ENCODE measurements around the gene CGREF1. TPM values are rescaled to one million over a fixed set of nuclear protein-coding genes. Genes with fewer than 3 reads are reported as not detected.

CGREF1 gene, protein sequence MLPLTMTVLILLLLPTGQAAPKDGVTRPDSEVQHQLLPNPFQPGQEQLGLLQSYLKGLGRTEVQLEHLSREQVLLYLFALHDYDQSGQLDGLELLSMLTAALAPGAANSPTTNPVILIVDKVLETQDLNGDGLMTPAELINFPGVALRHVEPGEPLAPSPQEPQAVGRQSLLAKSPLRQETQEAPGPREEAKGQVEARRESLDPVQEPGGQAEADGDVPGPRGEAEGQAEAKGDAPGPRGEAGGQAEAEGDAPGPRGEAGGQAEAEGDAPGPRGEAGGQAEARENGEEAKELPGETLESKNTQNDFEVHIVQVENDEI
- polyA plus RNA-seq (ENCODE audit: low read depth in 6 of 6) = not detected

DNA sequence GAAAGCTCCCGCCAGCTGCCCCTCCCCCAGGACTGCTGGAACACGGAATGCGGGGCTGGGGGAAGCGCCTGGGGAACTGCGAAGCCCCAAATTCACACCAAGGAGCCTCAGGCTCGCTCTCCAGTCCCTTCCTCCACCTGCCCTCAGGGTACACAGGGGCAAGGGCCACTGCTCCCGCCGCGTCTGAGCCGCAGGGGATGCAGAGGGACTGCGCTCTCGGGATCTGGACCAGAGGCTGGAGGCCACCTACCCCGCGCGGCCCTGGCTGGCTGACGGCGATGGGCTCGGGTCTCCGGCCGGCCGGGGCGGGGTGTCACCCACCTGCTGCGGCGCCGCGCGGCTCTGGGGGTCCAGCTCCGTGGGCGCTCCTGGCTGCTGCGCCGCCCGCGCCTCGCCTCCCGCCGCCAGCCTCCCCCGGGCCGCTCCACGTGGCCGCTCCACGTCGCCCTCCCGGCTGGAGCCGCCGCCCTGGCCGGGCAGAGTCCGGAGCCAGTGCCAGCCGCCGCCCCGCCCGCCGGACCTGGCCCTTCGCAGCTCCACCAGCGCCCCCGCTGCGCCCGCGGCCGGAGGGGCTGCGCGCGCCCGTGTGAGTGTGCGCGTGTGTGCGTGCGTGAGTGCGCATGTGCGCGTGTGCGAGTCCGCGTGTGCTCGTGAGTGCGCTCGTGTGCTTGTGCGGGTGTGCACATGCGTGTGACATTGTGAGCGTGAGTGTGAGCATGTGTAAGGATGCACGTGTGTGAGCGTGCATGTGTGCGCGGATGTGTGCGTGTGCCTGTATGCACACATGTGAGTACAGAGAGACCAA, at the start of gene CGREF1:
CGREF1 (minus strand) TSS at position 604 of the 805 bp plus-strand sequence. CDS start 14,762 bp downstream, outside the sequence.
- ATAC-seq (ENCODE audit: low read depth in 2 of 2) = peak; percentile 9 to 17
- peaks cover 16 to 53% (median 35%) of the 10 kb centered on the region in 3 donors for H3K27me3 Mint-ChIP-seq
- no peak for DNase-seq
- no peaks in the 10 kb centered on the region for H3K36me3 Mint-ChIP-seq
- H3K27ac Mint-ChIP-seq = peak within 1 kb of the TSS in 1 of 6 donors; percentile 42
- H3K4me1 Mint-ChIP-seq = peaks cover 4 to 17% (median 8%) of the 10 kb centered on the region in 3 donors
- peak within 1 kb of the TSS; percentile 29 to 87 (median 74) for H3K4me3 Mint-ChIP-seq
- H3K9me3 Mint-ChIP-seq = peaks cover 0 to 3% (median 0%) of the 10 kb centered on the region in 7 donors

DNA sequence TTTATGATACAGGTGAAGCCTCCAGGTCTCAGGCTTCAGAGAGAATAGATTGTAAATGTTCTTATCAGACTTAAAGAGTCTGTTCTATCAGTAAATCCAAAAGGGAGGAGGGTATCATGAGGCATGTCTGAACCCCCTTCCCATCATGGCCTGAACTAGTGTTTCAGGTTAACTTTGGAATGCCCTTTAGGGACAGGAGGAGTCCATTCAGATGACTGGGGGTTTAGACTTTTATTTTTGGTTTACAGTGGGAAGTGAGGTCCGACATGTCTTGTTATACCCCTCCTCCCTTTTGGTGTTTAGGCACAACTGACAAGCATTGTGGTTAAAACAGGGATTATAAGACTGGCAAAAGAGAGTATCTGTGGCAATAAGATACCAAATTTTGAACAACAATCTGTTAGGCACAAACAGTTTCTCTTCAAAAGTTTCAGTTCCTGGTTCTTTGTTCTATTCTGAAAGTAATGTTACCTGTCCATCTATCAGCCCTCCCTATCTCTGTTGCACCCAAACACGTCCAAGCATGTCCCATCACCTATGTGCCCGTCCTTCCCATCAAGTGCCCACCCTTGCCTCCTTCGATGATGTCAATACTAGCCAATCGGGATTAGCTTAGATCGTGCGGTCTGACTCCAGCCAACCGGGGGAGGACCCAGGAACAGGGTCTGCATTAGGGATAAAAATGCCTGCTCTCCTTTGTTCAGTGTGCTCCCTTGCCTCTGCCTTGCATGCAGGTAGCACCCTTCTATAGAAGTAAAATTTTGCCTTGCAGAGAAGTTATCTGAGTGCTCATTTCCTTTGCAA, 46.2 kb upstream of the CGREF1 start:
- DNase-seq (peak; percentile 14), ATAC-seq (ENCODE audit: low read depth in 2 of 2) (peak; percentile 44)
- H3K27me3 Mint-ChIP-seq = no peaks in the 10 kb centered on the region
- peaks cover 17 to 44% (median 31%) of the 10 kb centered on the region in 3 donors for H3K4me1 Mint-ChIP-seq
- H3K36me3 Mint-ChIP-seq = no peaks in the 10 kb centered on the region
- H3K4me3 Mint-ChIP-seq = peak overlapping the region in 6 of 8 donors; percentile 21 to 67 (median 50)
- H3K27ac Mint-ChIP-seq = peak overlapping the region in 5 of 6 donors; percentile 2 to 87 (median 32)
- peaks cover 0 to 4% (median 0%) of the 10 kb centered on the region in 7 donors for H3K9me3 Mint-ChIP-seq

DNA sequence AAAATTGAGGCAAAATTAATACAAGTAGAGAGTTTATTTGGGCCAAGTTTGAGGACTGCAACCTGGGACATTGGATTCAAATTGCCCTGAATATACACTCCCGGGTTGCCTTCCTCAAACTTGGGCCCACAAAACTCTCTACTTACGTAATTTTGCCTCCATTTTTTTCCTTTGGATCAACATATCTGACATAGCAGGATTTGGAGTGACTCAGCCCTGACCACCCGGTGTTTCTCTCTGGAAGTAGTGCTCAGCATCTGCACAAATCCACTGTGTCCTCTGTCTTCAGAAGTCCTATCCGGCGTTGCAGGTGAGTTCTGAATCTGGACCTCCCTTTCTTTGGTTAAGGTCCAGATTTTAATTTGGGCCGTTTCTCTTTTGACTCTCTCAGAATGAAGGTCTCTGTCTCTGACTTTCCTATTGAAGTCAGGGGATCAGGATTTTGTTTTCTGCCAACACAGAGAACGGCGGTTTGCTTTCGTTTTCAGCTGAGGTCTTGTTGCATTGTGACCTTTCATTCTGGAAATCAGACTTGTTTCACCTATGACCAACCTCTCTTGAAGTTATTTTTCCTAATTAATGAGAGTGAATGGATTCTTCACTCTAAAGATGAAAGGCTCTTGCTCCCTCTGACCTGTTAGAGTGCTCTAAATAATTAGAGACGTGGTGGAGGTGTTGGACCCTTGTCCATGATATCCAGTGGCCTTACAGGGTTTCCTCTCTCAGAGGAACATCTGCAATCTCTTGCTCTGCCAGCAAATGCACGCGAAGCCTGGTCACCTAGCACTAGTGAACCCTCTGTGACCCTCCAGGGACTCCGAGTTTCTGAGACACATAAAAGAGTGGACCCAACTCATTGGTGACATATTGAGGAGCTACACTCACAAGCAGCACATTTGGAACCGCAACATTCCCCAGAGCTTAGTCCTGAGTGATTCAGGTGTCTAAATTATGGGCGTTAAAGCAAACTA, 43.5 kb upstream of the CGREF1 start:
- DNase-seq (no peak), ATAC-seq (ENCODE audit: low read depth in 2 of 2) (no peak)
- Mint-ChIP-seq H3K4me1 (peaks cover 13 to 37% (median 31%) of the 10 kb centered on the region in 3 donors), H3K9me3 (peaks cover 0 to 4% (median 0%) of the 10 kb centered on the region in 7 donors), H3K27ac (peak overlapping the region in 3 of 6 donors; percentile 44 to 85 (median 57)), H3K36me3 (no peaks in the 10 kb centered on the region), H3K4me3 (no peak overlapping the region), H3K27me3 (peaks cover 0 to 7% (median 0%) of the 10 kb centered on the region in 3 donors)

DNA sequence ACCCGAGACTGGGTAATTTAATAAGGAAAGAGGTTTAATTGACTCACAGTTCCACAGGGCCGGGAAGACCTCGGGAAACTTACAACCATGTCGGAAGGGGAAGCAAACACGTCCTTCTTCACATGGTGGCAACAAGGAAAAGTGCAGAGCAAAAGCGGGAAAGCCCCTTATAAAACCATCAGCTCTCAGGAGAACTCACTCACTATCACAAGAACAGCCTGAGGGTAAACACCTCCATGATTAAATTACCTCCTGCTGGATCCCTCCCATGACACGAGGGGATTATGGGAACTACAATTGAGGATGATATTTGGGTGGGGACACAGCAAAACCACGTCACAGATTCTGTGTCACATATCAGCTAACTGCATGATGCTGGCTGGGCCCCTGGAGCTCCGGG, 41.3 kb upstream of the CGREF1 start:
- peaks cover 10 to 25% (median 20%) of the 10 kb centered on the region in 3 donors for H3K4me1 Mint-ChIP-seq
- peak overlapping the region in 1 of 6 donors; percentile 7 for H3K27ac Mint-ChIP-seq
- no peak overlapping the region for H3K4me3 Mint-ChIP-seq
- ATAC-seq (ENCODE audit: low read depth in 2 of 2) (no peak), DNase-seq (no peak)
- peaks cover 0 to 2% (median 0%) of the 10 kb centered on the region in 7 donors for H3K9me3 Mint-ChIP-seq
- peaks cover 0 to 14% (median 0%) of the 10 kb centered on the region in 3 donors for H3K27me3 Mint-ChIP-seq
- no peaks in the 10 kb centered on the region for H3K36me3 Mint-ChIP-seq

DNA sequence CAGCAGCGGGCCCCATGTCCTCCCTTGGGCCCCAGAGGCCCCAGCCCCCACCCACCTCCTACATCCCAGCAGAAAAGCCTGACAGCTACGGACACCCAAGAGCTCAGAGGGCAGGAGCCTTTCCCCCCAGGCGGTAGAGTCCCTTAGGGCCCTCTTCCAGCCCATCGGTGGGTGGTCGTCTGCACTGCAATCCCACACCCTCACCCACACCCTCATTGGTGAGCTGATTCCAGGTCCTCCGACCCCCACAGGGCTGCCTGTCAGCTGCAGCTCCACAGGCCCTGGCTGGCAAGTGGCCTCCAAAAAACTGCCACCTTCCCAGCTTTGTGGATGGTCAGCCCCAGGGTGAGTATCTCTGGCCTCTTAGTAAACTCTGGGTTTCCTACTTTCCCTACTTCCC, 40.3 kb upstream of the CGREF1 start:
- Mint-ChIP-seq H3K9me3 (peaks cover 0 to under 1% (median 0%) of the 10 kb centered on the region in 7 donors), H3K4me1 (peaks cover 1 to 16% (median 11%) of the 10 kb centered on the region in 3 donors), H3K4me3 (no peak overlapping the region), H3K27me3 (peaks cover 0 to 21% (median 8%) of the 10 kb centered on the region in 3 donors), H3K27ac (peak overlapping the region in 2 of 6 donors; percentile 44 to 88), H3K36me3 (no peaks in the 10 kb centered on the region)
- DNase-seq (no peak), ATAC-seq (ENCODE audit: low read depth in 2 of 2) (no peak)

DNA sequence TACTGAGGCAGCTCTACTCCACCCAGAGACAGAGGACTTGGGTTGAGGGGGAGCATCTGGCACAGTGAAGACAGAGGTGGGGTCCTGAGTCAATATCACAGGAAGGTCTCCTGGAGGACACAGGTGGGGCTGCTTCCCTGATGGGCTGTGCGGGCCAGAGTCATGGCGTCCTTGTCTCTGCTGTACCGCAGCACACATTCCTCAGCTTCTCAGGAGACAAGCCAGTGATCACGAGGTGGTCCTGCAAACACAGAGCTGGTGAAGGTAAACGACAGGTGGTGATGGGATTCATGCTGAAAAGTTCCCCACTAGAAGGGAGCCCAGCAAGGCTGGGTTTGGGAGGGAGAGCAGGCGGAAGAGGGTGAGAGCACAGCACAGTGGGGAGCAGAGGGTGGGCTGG, 39.5 kb upstream of the CGREF1 start:
- DNase-seq = no peak
- Mint-ChIP-seq H3K36me3 (no peaks in the 10 kb centered on the region), H3K9me3 (no peaks in the 10 kb centered on the region), H3K4me1 (peaks cover 0 to 10% (median 6%) of the 10 kb centered on the region in 3 donors), H3K4me3 (no peak overlapping the region), H3K27ac (no peak overlapping the region), H3K27me3 (peaks cover 0 to 26% (median 11%) of the 10 kb centered on the region in 3 donors)
- no peak for ATAC-seq (ENCODE audit: low read depth in 2 of 2)

DNA sequence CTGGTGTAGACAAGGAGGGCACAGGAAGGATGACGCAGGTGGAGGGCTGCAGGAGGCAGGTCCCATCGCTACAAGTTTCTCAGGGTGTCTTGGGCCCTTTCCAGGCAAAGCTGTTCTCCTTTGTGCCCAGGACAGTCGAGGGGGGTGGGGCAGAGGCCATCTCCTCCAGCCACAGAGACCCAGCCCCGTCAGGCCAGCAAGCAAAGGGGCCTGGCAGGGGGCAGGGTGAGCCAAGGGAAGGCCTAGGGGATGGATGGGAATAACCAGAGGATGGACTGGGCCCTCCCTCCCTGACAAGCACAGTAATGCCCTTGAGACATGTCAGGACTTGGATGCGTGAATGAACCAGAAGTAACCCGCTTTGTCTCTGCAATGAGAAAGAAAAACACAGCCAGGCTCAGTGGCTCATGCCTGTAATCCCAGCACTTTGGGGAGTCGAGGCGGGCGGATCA, 36.2 kb upstream of the CGREF1 start:
- Mint-ChIP-seq H3K36me3 (no peaks in the 10 kb centered on the region), H3K4me1 (no peaks in the 10 kb centered on the region), H3K27ac (no peak overlapping the region), H3K9me3 (no peaks in the 10 kb centered on the region), H3K4me3 (no peak overlapping the region), H3K27me3 (peaks cover 0 to 40% (median 11%) of the 10 kb centered on the region in 3 donors)
- no peak for ATAC-seq (ENCODE audit: low read depth in 2 of 2)
- no peak for DNase-seq

DNA sequence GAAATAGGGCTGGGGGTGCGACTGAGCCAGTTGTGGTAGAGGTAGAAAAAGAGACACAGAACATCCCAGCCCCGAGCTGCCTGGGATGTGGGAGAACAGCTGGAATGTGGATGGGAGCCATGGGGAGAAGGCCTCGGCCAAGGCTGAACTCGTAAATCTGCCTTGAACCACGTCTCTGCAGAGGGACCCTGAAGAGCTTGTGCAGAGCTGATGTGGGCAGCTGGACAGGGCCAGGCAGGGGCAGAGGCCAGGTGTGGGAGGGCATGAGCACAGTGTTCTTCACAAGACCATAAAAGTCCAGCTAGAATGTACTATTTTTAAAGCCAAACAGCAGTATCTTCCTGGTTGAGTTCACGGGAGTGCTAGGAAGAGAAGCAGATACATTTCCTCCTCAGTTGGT, 35.6 kb upstream of the CGREF1 start:
- Mint-ChIP-seq H3K9me3 (no peaks in the 10 kb centered on the region), H3K27me3 (peaks cover 0 to 44% (median 11%) of the 10 kb centered on the region in 3 donors), H3K4me3 (no peak overlapping the region)

DNA sequence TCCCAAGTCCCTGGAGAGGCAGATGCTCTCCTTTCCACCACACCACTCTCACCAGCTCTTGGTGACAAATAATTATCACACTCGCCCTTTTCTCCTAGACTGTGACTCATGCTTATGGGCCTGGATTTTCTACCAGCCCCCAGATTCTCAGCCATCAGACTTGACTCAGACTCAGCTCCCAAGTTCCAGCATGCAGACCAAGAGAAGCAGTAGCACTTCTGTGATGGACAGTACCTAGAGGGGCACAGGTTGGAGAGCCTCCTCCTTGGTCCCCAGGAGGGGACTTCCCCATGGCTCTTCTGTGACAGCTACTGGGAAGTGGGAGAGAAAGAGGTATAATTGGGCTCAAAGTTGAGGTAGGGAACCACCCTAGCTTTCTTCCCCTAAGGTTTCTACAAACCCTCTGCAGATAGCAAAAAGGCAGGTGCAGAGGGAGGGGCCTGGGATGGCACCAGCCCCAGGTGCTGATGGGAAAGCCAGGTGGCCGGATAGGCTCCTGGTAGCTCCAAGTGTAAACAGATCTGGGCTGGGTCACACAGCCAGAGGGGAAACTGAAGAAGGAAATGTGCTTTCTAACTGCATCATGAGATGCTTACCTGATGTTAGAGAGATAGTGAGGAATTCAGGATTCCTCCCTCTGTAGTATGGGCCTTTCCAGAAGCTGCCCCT, 34.0 kb upstream of the CGREF1 start:
- DNase-seq = no peak
- Mint-ChIP-seq H3K4me3 (no peak overlapping the region), H3K9me3 (no peaks in the 10 kb centered on the region), H3K27me3 (peaks cover 3 to 52% (median 19%) of the 10 kb centered on the region in 3 donors), H3K36me3 (no peaks in the 10 kb centered on the region), H3K27ac (no peak overlapping the region), H3K4me1 (no peaks in the 10 kb centered on the region)
- no peak for ATAC-seq (ENCODE audit: low read depth in 2 of 2)

More for the DNA sequence above, 35.6 kb upstream of the CGREF1 start:
- H3K36me3 Mint-ChIP-seq = no peaks in the 10 kb centered on the region
- DNase-seq (no peak), ATAC-seq (ENCODE audit: low read depth in 2 of 2) (no peak)
- H3K27ac Mint-ChIP-seq = peak overlapping the region in 2 of 6 donors; percentile 32 to 33
- no peaks in the 10 kb centered on the region for H3K4me1 Mint-ChIP-seq

DNA sequence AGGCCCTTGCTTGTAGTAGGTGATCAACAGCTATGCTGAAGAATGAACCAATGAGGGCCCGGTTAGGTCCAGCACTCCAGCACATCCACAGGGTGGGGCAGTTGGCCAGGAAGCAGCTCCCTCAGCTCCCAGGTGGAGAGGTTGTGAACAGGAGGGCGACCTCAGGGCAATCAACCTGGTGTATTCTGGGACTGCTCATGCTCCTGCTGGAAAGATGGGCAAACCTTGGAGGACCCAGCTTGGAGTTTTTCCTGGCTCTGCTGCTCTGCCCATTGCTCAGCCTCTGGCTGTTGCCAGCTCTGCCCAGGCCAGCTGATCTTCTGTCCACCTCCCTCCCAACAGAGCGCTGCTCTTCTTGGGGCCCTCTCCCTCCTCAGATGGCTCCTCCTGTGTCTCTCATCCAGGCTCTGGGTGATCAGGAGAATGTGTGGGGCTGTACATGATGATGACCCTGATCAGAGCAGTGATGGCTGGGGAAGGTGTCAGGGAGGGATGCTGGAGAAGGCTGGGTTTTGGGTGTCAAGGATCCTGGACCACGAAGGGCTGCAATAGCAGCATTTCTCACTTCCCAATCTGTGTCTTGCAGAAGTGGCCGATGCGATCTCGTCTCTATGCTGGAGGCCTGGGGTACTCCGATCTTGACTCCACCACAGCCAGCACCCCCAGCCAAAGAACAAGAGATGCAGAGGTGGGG, 33.3 kb upstream of the CGREF1 start:
- H3K9me3 Mint-ChIP-seq = no peaks in the 10 kb centered on the region
- ATAC-seq (ENCODE audit: low read depth in 2 of 2) (no peak), DNase-seq (no peak)
- H3K36me3 Mint-ChIP-seq = no peaks in the 10 kb centered on the region
- H3K4me3 Mint-ChIP-seq = no peak overlapping the region
- H3K4me1 Mint-ChIP-seq = no peaks in the 10 kb centered on the region
- peaks cover 3 to 59% (median 25%) of the 10 kb centered on the region in 3 donors for H3K27me3 Mint-ChIP-seq
- no peak overlapping the region for H3K27ac Mint-ChIP-seq

DNA sequence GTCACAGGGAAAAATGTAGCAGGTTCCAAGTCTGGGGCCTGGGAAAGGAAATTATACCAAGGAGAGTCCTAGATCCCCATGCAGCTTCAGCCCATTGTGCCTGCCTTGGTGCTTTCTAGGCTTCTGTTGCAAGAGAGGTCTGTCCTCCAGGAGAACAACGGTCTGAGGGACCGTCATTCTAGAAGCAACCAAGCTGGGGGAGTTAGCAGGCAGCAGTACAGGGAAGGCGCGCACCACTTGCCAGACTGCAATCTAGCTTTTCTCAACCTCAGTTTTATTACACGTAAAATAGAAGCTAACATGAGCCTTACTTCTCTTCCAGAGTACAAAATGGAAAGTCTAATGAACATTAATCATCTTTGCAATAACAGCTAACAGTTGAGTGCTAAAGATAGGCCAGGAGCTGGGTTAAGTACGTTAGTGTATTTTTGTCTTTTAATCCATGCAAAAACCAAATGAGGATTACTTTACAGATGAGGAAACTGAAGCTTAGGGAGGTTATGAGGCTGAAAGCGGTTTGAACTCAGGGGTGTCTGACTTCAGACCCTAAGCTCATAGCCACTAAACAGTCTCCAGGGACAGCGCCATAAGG, 31.8 kb upstream of the CGREF1 start:
- Mint-ChIP-seq H3K36me3 (no peaks in the 10 kb centered on the region), H3K9me3 (no peaks in the 10 kb centered on the region), H3K27me3 (peaks cover 8 to 61% (median 31%) of the 10 kb centered on the region in 3 donors), H3K27ac (no peak overlapping the region), H3K4me3 (peak overlapping the region in 1 of 8 donors; percentile 57), H3K4me1 (no peaks in the 10 kb centered on the region)
- DNase-seq = no peak
- ATAC-seq (ENCODE audit: low read depth in 2 of 2) = no peak
